A204.1 (cell line): Measurements from ENCODE around the gene TMTC3.
"Not testable (repeated sequence)": the region's sequence is repeated elsewhere in the genome, so short reads cannot be mapped to it uniquely, and the experiment has no call there.

Source experiments
- FAIRE-seq: peaks from 2 replicates; lab custom pipeline; 2012; peaks lifted over from hg19 to GRCh38; lab: Jason Lieb, UNC

Gene TMTC3

DNA sequence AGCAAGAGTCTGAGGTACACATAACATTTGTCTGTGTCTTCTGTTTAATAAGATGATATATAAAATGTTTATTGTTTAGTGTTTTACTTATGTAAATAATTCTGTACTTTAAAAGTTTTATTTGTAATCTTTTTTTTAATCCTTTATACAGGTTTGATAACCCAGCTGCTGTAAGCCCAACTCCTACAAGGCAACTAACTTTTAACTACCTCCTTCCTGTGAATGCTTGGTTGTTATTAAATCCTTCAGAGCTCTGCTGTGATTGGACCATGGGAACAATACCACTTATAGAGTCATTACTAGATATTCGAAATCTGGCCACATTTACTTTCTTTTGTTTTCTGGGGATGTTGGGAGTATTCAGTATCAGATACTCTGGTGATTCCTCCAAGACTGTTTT lies 24.1 kb downstream of the TMTC3 start:
- FAIRE-seq = no peak

DNA sequence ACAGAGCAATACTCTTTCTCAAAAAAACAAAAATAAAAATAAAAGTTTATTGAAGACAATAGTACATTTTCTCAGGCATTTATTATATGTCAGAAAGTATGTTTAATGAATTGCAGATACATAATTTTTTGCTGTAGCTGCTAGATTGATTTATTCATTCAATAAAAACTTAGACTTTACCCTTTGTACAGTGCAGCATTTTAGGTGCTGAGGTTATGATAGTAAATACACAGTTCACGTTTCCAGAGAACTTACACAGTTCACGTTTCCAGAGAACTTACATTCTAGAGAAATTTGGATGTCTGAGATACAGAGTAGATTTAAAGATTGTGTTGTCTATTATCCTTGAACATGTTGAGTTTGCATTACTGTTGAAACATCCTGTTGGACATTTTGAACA lies 25.3 kb downstream of the TMTC3 start:
- FAIRE-seq = no peak

DNA sequence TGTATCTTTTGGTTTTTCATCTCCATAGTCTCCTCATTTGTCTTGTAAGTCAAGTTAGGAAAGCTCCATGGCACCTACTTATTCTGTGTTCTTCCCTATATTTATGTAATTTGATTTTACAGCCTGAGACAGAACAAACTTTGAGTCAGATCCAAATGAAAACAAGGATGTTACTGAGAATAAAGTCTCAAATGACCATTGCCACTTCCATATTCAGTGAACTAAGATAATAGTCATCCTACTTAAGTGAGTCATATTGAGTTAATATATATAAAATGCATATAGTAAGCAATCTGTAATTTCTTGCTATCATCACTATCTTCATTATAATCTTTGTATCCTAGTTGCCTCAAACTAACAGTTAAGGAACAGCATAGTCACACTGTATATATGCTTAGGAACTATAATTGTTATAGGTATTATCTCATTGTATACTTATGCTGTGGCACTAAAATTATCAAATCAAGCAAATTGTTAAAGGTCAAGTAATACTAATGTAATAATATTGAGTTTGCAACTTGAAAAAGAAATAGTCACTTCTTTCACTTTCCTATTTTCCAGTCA lies 30.8 kb downstream of the TMTC3 start:
- FAIRE-seq = no peak

DNA sequence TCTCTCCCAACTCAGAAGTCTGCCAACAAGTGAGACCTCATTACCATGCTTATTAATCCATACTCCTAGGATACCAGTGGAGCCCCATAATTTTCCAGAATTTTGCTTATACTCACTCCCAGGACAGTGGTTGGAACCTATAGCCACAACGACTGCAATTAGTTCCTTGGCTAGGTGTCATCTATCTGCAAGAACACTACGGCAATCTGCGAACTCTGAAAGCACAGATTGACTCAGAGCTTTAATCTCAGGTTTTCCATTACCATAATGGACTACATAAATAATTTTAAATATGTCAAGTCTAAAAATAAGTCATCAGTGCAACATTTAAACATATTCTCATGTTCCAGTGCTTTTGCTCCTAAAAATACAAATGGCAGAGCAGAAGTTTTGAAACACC lies 33.4 kb downstream of the TMTC3 start:
- no peak for FAIRE-seq

- no peak for FAIRE-seq
Observed at GRCh38 chr12:88179436-88180014, 37.4 kb downstream of the TMTC3 start.

- no peak for FAIRE-seq
Observed at GRCh38 chr12:88181881-88182280, 39.8 kb downstream of the TMTC3 start.

DNA sequence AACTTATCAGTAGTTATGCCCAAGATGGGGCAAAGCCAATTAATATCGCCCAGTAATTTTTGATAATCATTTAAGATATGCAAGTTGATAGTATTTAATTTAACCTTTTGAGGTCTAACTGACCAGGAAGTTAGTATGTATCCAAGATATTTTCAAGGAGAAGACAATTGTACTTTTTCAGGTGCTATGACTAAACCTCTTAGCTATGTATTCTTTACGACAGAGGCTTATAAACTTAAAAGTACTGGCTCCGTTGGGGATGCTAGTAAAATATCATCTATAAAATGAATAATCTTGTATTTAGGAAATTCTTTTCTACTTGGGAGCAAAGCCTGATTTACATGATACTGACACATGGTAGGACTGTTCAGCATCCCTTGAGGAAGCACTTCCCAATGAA lies 40.3 kb downstream of the TMTC3 start:
- FAIRE-seq = no peak

- FAIRE-seq = no peak
Observed at GRCh38 chr12:88184196-88184595, 42.1 kb downstream of the TMTC3 start.

GRCh38 chr12:88185279-88185678 lies 43.2 kb downstream of the TMTC3 start:
- no peak for FAIRE-seq

- FAIRE-seq = no peak
Observed at GRCh38 chr12:88185988-88186387, 43.9 kb downstream of the TMTC3 start.

GRCh38 chr12:88187571-88187970 lies 45.5 kb downstream of the TMTC3 start:
- no peak for FAIRE-seq

DNA sequence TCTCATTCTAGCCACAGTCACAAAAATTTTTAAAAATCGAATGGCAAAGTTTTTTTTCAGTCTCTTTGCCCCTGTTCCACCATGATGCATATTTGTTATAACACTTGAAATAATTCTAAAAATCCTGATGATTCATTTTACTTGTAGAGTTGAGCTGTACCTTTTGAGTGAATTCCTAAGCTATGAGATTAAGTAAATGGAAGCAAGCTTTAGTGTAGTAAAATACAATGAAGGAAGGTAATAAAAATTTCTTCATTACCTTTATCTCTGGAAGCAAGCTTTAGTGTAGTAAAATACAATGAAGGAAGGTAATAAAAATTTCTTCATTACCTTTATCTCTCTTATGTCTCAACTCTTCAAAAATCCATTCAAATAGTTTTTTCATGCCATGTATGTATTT lies 46.1 kb downstream of the TMTC3 start:
- FAIRE-seq = no peak

GRCh38 chr12:88192426-88192825 lies 50.3 kb downstream of the TMTC3 start:
- FAIRE-seq = no peak

GRCh38 chr12:88194868-88195267 lies 52.8 kb downstream of the TMTC3 start:
- FAIRE-seq = no peak

- no peak for FAIRE-seq
Observed at GRCh38 chr12:88200029-88200428, 57.9 kb downstream of the TMTC3 start.

GRCh38 chr12:88202500-88202899 lies 60.4 kb downstream of the TMTC3 start:
- no peak for FAIRE-seq

DNA sequence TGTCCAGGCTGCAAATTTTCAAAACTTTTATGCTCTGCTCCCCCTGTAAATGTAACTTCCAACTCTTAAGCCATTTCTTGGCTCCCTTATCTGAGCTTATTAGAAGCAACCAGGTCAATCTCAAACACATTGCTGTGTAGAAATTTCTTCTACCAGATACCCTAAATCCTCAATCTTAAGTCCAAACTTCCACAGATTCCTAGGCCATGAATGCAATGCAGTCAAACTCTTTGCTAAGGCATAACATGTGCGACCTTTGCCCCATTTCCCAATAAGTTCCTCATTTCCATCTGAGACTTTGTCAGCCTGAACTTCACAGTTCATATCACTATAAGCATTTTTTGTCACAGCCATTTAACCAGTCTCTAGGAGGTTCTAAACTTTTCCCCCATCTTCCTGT lies 64.5 kb downstream of the TMTC3 start:
- no peak for FAIRE-seq

GRCh38 chr12:88207921-88208620 lies 66.0 kb downstream of the TMTC3 start:
- FAIRE-seq = no peak

GRCh38 chr12:88208661-88209060 lies 66.6 kb downstream of the TMTC3 start:
- FAIRE-seq = no peak

DNA sequence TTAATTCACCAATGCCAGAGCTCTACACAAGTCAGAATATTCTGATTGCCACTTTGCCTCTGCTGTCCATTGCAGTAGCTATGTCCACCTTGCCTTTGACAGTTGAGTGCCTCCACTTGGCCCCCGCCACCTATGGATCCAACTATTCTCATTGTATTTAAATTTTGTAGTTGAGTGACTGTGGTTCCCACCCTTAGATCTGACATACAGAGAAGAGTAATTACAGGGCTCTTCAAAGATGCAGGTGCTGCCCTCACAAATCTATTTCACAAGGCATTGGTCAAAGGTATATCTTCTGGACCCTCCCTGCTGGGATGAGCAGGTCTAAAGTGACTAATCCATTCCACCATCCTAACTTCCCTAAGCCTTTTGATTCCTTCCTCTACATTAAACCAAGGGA lies 68.2 kb downstream of the TMTC3 start:
- FAIRE-seq = not testable (repeated sequence)

- FAIRE-seq = no peak
Observed at GRCh38 chr12:88218293-88218692, 76.2 kb downstream of the TMTC3 start.

DNA sequence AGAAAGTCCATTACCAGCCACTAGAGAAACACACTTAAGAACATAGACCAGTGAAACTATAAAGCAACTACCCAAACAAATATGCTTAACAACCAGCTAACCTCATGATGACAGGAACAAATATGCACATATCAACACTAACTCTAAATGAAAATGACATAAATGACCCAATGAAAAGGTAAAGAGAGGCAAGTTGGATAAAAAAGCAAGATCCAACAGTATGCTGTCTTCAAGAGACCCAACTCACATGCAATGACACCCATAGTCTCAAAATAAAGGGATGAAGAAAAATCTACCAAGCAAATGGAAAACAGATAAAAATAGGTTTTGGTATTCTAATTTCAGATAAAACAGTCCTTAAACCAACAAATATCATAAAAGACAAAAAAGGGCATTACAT lies 77.8 kb downstream of the TMTC3 start:
- FAIRE-seq = no peak

- FAIRE-seq = no peak
Observed at GRCh38 chr12:88223519-88223918, 81.4 kb downstream of the TMTC3 start.

GRCh38 chr12:88225776-88226175 lies 83.7 kb downstream of the TMTC3 start:
- no peak for FAIRE-seq
